Activated T-helper 17 cell treated with anti-CD3 and anti-CD28 coated beads, Interleukin-2, amount 50 U/mL, for 72 hours (primary cell): ENCODE data around the gene GPRC5C. TPM values are rescaled to one million over a fixed set of nuclear protein-coding genes. Genes with fewer than 3 reads are reported as not detected.

Experiments
- ATAC-seq: fragments of 150-1000 bp; cut with Tn5 transposase; replicated peaks from 2 replicates; pipeline ENCODE4 v1.10.0; 2021; ENCODE audit warnings: mild to moderate bottlenecking, moderate library complexity
- H3K27ac Mint-ChIP-seq: one replicate; pipeline ENCODE4 v1.8.0; 2022; ENCODE audit warnings: mixed read lengths
- H3K27me3 Mint-ChIP-seq: one replicate; pipeline ENCODE4 v1.8.0; 2022; ENCODE audit warnings: mixed read lengths
- H3K36me3 Mint-ChIP-seq: one replicate; pipeline ENCODE4 v1.8.0; 2022; ENCODE audit warnings: low read depth, mild to moderate bottlenecking, mixed read lengths
- H3K4me1 Mint-ChIP-seq: one replicate; pipeline ENCODE4 v1.8.0; 2022; ENCODE audit warnings: mixed read lengths
- H3K4me3 Mint-ChIP-seq: one replicate; pipeline ENCODE4 v1.8.0; 2022; ENCODE audit warnings: mild to moderate bottlenecking, mixed read lengths
- H3K9me3 Mint-ChIP-seq: one replicate; pipeline ENCODE4 v1.8.0; 2022; ENCODE audit warnings: mixed read lengths
- total RNA-seq, 2 donors: library from RNA; stranded (reverse); gene quantifications; one replicate each; pipeline ENCODE4 v1.2.3, GENCODE V29; 2022

GPRC5C gene
- total RNA-seq, 2 donors from 2014 or later: 5.0 TPM; not detected in 1

DNA sequence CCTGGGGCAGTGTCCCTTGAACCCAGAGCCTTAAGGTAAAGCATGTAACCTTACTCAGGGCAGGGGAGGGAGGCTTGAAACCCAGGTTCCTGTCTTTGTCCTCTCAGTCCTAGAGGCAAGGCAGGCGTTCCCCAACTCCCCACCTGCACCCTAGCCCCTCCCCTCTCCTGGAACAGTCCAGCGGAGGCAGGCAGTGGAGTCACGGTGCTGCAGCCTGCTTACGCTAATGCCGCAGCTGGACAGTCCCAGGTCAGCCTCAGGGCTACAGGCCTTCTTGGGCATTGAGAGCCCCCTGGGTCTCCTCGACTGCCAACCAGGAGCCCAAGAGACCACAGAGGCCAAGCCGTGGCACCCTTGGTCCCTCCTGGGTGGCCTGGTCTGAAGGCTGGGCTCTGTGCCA lies 27.7 kb downstream of the GPRC5C start:
- Mint-ChIP-seq H3K27me3 (no peaks in the 10 kb centered on the region), H3K9me3 (no peaks in the 10 kb centered on the region), H3K27ac (no peak overlapping the region), H3K4me3 (no peak overlapping the region), H3K4me1 (peaks cover 13% of the 10 kb centered on the region), H3K36me3 (no peaks in the 10 kb centered on the region)
- no peak for ATAC-seq

DNA sequence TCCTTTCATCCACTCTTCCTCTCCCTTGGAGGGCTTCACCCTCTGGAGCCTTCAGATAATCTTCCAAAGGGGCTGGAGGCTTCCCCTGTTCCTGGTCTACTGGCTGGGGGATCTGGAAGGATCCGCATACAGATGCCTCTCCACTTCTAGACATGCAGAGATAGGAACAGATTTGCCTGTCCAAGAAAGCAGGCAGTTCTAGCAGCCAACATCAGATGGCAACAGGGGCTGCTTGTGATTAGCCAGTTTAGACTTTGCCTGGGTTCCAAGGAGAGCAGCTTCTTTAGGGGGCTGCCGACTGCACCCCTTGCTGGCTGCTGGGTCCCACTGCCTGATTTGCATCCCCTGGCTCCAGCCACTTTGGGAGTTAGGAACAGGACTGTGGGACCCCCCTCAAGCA lies 28.4 kb downstream of the GPRC5C start:
- H3K4me3 Mint-ChIP-seq: no peak overlapping the region
- ATAC-seq: no peak
- no peaks in the 10 kb centered on the region for H3K36me3 Mint-ChIP-seq
- no peak overlapping the region for H3K27ac Mint-ChIP-seq
- peaks cover 13% of the 10 kb centered on the region for H3K4me1 Mint-ChIP-seq
- no peaks in the 10 kb centered on the region for H3K27me3 Mint-ChIP-seq
- H3K9me3 Mint-ChIP-seq: no peaks in the 10 kb centered on the region

- Mint-ChIP-seq H3K36me3 (no peaks in the 10 kb centered on the region), H3K4me1 (peaks cover 13% of the 10 kb centered on the region)
Measured at GRCh38 chr17:74460996-74461395, 29.1 kb downstream of the GPRC5C start.

DNA sequence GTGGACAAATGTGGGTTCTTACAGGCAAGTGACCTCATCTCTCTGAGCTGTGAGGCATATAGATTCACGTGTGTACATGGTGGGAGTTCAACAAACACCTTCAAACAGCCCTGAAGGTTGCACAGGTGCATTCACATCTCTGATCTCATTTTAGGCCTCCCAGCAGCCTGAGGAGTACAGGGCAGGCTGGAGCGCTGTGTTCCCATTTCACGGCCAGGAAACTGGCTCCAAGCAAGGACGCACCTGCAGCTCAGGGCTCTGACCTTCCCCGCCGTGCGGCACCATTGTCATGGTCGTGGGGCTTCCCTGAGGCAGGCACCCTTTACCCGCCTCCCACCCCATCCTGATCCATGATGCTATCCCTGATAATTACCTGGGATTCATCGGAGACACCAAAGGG lies 29.7 kb downstream of the GPRC5C start:
- no peak for ATAC-seq
- peaks cover 13% of the 10 kb centered on the region for H3K4me1 Mint-ChIP-seq
- no peaks in the 10 kb centered on the region for H3K9me3 Mint-ChIP-seq
- H3K27me3 Mint-ChIP-seq: no peaks in the 10 kb centered on the region
- H3K36me3 Mint-ChIP-seq: no peaks in the 10 kb centered on the region
- H3K4me3 Mint-ChIP-seq: no peak overlapping the region
- H3K27ac Mint-ChIP-seq: no peak overlapping the region

More at GRCh38 chr17:74460996-74461395, 29.1 kb downstream of the GPRC5C start:
- Mint-ChIP-seq H3K4me3 (no peak overlapping the region), H3K27me3 (no peaks in the 10 kb centered on the region), H3K9me3 (no peaks in the 10 kb centered on the region), H3K27ac (no peak overlapping the region)
- no peak for ATAC-seq

DNA sequence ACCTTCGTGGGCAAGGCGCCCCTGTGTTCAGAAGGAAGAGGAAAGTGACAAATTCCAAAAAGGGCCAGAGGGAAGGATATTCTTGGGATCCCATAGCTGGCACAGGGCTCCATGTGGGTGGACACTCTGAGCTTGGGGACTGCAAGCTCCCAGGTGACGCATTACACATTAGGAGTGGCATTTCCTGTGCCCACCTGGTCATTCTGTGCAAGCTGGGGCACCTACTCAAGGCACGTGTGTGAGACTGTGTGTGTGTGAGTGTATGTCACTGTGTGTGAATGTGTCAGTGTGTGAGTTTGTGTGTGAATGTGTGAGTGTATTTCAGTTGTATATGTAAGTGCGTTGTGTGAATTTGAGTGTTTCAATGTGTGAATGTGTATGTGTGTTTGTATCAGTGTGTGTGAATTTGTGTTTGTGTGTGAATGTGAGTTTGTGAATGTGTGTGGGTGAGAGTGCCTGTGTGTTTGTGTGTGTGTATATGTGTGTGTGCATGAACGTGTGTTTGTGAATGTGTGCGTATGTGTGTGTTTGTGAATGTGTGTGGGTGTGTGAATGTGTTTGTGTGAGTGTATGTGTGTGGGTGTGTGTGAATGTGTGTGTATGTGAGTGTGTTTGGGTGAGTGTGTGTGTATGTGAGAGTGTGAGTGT lies 33.0 kb downstream of the GPRC5C start:
- ATAC-seq: no peak
- Mint-ChIP-seq H3K4me1 (peaks cover 15% of the 10 kb centered on the region), H3K36me3 (peaks cover 2% of the 10 kb centered on the region), H3K4me3 (no peak overlapping the region), H3K9me3 (no peaks in the 10 kb centered on the region), H3K27me3 (no peaks in the 10 kb centered on the region), H3K27ac (no peak overlapping the region)

DNA sequence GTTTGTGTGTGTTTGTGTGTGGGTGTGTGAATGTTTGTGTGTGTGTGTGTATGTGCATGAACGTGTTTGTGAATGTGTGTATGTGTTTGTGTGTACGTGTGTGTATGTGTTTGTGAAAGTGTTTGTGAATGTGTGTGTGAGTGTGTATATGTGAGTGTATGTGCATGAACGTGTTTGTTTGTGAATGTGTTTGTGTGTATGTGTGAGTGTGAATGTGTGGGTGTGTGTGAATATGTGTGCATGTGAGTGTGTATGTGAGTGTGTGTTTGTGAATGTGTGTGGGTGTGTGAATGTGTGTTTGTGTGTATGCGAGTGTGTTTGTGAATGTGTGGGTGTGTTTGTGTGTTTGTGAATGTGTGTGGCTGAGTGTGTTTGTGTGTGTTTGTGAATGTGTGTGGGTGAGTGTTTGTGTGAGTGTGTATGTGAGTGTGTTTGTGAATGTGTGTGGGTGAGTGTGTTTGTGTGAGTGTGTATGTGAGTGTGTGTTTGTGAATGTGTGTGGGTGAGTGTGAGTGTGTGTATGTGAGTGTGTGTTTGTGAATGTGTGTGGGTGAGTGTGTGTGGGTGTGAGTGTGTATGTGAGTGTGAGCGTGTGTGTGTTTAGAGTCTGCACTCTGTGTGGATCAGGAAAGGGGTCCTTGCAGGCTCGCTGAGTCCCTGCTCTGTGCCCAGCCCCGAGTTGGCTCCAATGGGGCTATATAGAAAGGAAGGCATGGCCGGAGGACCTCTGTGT lies 33.7 kb downstream of the GPRC5C start:
- H3K27ac Mint-ChIP-seq: no peak overlapping the region
- ATAC-seq: no peak
- peaks cover 21% of the 10 kb centered on the region for H3K4me1 Mint-ChIP-seq
- no peaks in the 10 kb centered on the region for H3K9me3 Mint-ChIP-seq
- no peak overlapping the region for H3K4me3 Mint-ChIP-seq
- H3K27me3 Mint-ChIP-seq: no peaks in the 10 kb centered on the region
- peaks cover 7% of the 10 kb centered on the region for H3K36me3 Mint-ChIP-seq

GRCh38 chr17:74466111-74466827 lies 34.4 kb downstream of the GPRC5C start, which contains the start of gene CD300A:
CD300A (plus strand) TSS chr17:74466634; CDS start chr17:74466704, 70 bp downstream.
- H3K4me3 Mint-ChIP-seq: no peak within 1 kb of the TSS
- H3K36me3 Mint-ChIP-seq: peaks cover 11% of the 10 kb centered on the region
- H3K4me1 Mint-ChIP-seq: peaks cover 25% of the 10 kb centered on the region
- no peaks in the 10 kb centered on the region for H3K9me3 Mint-ChIP-seq
- no peaks in the 10 kb centered on the region for H3K27me3 Mint-ChIP-seq
- ATAC-seq: peak; percentile 10
- H3K27ac Mint-ChIP-seq: no peak within 1 kb of the TSS

DNA sequence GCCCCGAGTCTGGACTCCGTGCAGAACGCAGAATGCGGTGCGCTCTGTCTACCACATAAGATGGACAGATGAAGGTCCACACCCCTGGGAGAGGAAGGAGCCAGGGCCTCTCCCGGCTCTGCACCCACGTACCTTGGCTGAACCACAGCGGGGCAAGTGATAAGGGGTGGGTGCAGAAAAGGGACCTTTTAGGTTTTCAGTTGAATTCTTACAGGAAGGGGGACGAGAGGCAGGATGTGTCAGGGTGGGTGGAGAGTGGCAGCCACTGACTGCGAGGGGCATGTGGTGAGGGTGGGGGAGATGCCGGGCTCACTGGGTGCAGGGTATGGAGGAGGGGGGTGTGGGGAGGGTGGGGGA lies 34.9 kb downstream of the GPRC5C start:
- Mint-ChIP-seq H3K27me3 (no peaks in the 10 kb centered on the region), H3K9me3 (no peaks in the 10 kb centered on the region), H3K27ac (no peak overlapping the region), H3K4me3 (no peak overlapping the region), H3K36me3 (peaks cover 16% of the 10 kb centered on the region), H3K4me1 (peaks cover 30% of the 10 kb centered on the region)
- ATAC-seq: no peak

DNA sequence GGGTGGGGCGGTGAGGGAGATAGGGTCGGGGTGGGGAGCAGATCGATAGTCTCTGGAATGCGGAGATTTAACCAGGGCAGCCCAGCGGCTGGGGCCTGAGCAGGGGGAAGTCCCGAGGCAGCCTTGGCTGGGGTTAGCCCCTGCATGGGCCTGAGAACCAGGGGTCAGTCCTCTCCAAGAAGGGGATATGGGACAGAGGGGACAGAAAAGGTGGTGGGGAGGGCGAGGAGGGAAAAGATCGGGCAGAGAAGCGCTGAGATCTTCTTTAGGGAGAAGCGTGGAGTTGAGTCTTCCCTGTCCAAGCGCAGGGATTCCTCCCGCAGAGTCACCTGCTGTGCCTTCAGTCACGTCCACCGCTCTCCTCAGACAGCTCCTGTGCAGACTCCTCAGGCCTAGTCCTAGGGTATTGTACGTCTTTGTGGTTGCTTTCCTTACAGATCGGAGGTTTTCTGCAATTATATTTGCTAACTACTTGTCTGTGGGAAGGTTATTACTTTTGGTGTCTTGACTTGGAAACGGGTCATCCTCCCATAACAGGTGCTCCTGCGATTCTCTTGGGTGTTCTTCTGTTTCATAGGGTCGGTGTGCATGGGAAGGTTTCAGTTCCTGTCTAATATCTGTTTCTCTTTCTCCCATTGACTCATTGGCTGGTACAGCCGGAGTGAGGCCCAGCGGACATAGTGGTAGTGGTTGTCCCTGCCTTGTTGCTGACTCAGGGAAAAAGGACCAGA lies 35.5 kb downstream of the GPRC5C start:
- Mint-ChIP-seq H3K9me3 (no peaks in the 10 kb centered on the region), H3K4me1 (peaks cover 30% of the 10 kb centered on the region), H3K4me3 (no peak overlapping the region), H3K27me3 (no peaks in the 10 kb centered on the region), H3K36me3 (peaks cover 16% of the 10 kb centered on the region), H3K27ac (no peak overlapping the region)
- peak; percentile 57 for ATAC-seq

GRCh38 chr17:74471341-74471740 lies 39.5 kb downstream of the GPRC5C start:
- Mint-ChIP-seq H3K9me3 (no peaks in the 10 kb centered on the region), H3K4me3 (peak overlapping the region; percentile 62), H3K27me3 (no peaks in the 10 kb centered on the region), H3K27ac (peak overlapping the region; percentile 55), H3K36me3 (peaks cover 28% of the 10 kb centered on the region), H3K4me1 (peaks cover 30% of the 10 kb centered on the region)
- ATAC-seq: peak; percentile 56

DNA sequence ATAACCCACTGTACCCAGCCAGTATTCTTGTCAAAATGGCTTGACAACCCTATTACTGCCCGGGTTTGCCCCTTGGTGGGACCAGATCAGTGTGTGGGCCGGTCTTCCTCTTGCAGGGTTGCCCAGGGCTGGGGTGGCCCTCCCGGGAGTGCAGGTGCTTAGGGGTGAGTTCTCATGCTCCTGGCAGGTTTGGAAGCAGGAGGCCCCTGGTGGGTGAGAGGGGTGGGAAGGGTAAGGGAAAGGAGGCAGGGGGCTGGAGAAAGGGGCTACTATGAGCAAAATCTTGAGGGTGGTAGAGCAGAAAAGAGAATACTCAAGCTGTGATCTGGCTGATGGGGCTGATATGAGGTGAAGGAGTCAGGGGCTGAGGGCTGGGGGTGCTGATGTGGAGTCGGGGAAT lies 41.0 kb downstream of the GPRC5C start:
- ATAC-seq: no peak
- H3K4me3 Mint-ChIP-seq: no peak overlapping the region
- H3K27me3 Mint-ChIP-seq: no peaks in the 10 kb centered on the region
- no peaks in the 10 kb centered on the region for H3K9me3 Mint-ChIP-seq
- H3K36me3 Mint-ChIP-seq: peaks cover 28% of the 10 kb centered on the region
- peaks cover 27% of the 10 kb centered on the region for H3K4me1 Mint-ChIP-seq
- H3K27ac Mint-ChIP-seq: no peak overlapping the region

- H3K36me3 Mint-ChIP-seq: peaks cover 30% of the 10 kb centered on the region
Measured at GRCh38 chr17:74473294-74473693, 41.4 kb downstream of the GPRC5C start.

DNA sequence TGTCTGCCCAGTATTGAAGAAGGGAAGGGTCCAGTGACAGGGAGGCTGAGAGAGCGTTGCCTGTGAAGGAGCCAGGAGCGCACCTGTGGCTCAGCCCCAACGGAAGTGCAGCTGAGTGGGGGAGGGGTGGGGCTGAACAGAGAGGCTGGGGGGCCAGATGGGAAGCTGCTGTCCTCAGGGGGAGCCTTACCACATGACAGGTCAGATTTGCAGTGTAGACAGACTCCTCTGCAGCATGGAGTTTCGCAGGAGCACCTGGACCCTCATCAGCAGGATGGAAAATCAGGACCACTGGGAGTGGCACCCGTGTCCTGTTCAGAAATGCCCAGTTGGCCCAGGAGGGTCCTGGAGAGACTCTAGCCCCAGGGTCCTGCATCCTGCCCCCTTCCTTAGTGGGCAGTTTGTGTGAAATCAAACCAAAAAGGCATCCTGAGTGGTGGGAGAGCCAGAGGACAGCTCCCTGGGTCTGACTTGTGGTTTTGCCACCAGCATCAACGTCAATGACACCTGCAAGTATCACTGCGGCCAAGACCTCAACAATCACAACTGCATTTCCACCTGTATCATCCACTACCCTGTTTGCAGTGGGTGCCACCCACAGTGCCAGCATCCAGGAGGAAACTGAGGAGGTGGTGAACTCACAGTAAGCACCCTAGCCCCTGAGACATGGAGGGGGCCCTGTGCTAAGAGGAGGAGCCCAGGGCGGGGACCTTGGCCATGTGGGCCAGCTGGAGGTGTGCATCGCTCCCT lies 42.3 kb downstream of the GPRC5C start:
- no peak for ATAC-seq
- peak overlapping the region; percentile 79 for H3K27ac Mint-ChIP-seq
- no peaks in the 10 kb centered on the region for H3K27me3 Mint-ChIP-seq
- H3K4me1 Mint-ChIP-seq: peaks cover 37% of the 10 kb centered on the region
- peak overlapping the region; percentile 31 for H3K4me3 Mint-ChIP-seq
- H3K36me3 Mint-ChIP-seq: peaks cover 35% of the 10 kb centered on the region
- no peaks in the 10 kb centered on the region for H3K9me3 Mint-ChIP-seq

More at GRCh38 chr17:74473294-74473693, 41.4 kb downstream of the GPRC5C start:
- Mint-ChIP-seq H3K4me3 (peak overlapping the region; percentile 31), H3K27ac (peak overlapping the region; percentile 79), H3K27me3 (no peaks in the 10 kb centered on the region), H3K4me1 (peaks cover 30% of the 10 kb centered on the region), H3K9me3 (no peaks in the 10 kb centered on the region)
- no peak for ATAC-seq

DNA sequence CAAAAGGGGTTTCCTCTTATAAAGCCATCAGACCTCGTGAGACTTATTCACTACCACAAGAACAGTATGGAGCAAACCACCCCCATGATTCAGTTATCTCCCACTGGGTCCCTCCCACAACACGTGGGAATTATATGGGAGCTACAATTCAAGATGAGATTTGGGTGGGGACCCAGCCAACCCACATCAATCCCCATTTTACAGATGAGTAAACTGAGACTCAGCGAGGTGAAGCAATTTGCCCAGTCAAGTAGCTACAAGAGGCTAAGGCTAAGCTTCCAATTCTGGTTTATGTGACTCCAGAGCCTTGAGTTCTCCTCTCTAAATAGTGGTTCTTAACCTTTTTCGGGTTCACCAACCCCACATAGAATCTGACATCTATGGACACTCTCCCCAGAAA lies 43.3 kb downstream of the GPRC5C start:
- H3K4me1 Mint-ChIP-seq: peaks cover 40% of the 10 kb centered on the region
- no peaks in the 10 kb centered on the region for H3K27me3 Mint-ChIP-seq
- H3K4me3 Mint-ChIP-seq: no peak overlapping the region
- H3K36me3 Mint-ChIP-seq: peaks cover 35% of the 10 kb centered on the region
- no peaks in the 10 kb centered on the region for H3K9me3 Mint-ChIP-seq
- H3K27ac Mint-ChIP-seq: no peak overlapping the region
- no peak for ATAC-seq
